OCI-LY3 (cell line): ENCODE data around the gene SRXN1.

Experiments
- H2AFZ ChIP-seq: fragments of 200-600, 300-600 bp; shearing (Covaris generic); 2 replicates; pipeline ENCODE4 v1.6.0; 2014; ENCODE audit warnings: antibody characterized with exemption, low read depth, low read length
- H3K27ac ChIP-seq: fragments of 200-600, 300-600 bp; sonication (generic); 2 replicates; pipeline ENCODE4 v1.5.1; 2014; ENCODE audit warnings: mild to moderate bottlenecking, low read length, moderate library complexity, mixed read lengths
- H3K27me3 ChIP-seq: fragments of 200-600, 300-600 bp; sonication (generic); 2 replicates; pipeline ENCODE4 v1.6.1; 2014; ENCODE audit warnings: low read depth, low read length, mixed read lengths
- H3K36me3 ChIP-seq: fragments of 200-600, 300-600 bp; sonication (generic); replicated peaks from 2 replicates; pipeline ENCODE3; 2014; ENCODE audit warnings: low read depth, low read length, mixed read lengths
- H3K4me1 ChIP-seq: fragments of 300-600, 200-600 bp; sonication (generic); 2 replicates; pipeline ENCODE4 v1.6.1; 2014; ENCODE audit warnings: low read length, mixed read lengths
- H3K4me2 ChIP-seq: fragments of 200-600, 300-600 bp; sonication (generic); 2 replicates; pipeline ENCODE4 v1.6.1; 2014; ENCODE audit warnings: low read length, mixed read lengths
- H3K4me3 ChIP-seq: fragments of 300-600, 200-600 bp; sonication (generic); 2 replicates; pipeline ENCODE4 v1.5.1; 2014; ENCODE audit warnings: antibody characterized with exemption, mild to moderate bottlenecking, low read length, moderate library complexity
- H3K79me2 ChIP-seq: fragments of 300-600, 200-600 bp; shearing (Covaris generic); 2 replicates; pipeline ENCODE4 v1.6.1; 2014; ENCODE audit warnings: mild to moderate bottlenecking, low read length, mixed read lengths
- H3K9ac ChIP-seq: fragments of 300-600, 200-600 bp; shearing (Covaris generic); 2 replicates; pipeline ENCODE4 v1.6.0; 2014; ENCODE audit warnings: mild to moderate bottlenecking, low read length, moderate library complexity
- H3K9me3 ChIP-seq: fragments of 200-600, 300-600 bp; shearing (Covaris generic); 2 replicates; pipeline ENCODE4 v1.6.1; 2014; ENCODE audit warnings: low read length, mixed read lengths; ENCODE audit not compliant: insufficient read depth
- H4K20me1 ChIP-seq: fragments of 200-600, 300-600 bp; sonication (generic); 2 replicates; pipeline ENCODE4 v1.6.1; 2016; ENCODE audit warnings: low read length, mixed read lengths; ENCODE audit not compliant: insufficient read depth
- EZH2phosphoT487 ChIP-seq: fragments of 200-600 bp; shearing (Covaris generic); IDR thresholded peaks from 2 replicates; pipeline ENCODE4 v1.6.1; 2018; ENCODE audit warnings: antibody characterized with exemption, mixed run types, low read depth
- TF ChIP-seq, protein P1 (sequence below): fragments of 200-600, 300-600 bp; sonication (generic); IDR thresholded peaks from 2 replicates; pipeline ENCODE4 v1.5.1; 2014; ENCODE audit warnings: antibody characterized with exemption, low read length, low read depth

The SRXN1 gene

DNA sequence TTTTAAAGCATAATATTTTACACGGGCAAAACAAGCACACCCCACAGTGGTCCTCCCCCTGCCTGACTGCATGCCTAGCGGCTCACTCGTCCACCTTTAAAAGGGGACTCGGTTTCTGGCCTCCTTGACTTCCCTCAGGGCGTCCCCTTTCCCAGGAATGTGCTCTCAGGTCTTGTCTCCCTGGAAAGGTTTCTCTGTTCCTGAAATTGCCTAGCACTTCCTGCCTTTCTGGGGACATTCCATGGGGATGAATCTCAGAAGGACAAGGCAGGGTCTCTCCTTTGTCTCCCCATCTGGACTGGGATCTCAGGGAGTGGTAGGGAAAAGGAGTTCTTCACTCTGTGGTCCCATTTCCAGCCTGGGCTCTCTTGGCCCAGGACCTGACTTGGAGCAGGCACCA, 47.8 kb downstream of the SRXN1 start:
- Histone ChIP-seq H3K27me3 (no peaks in the 10 kb centered on the region), H3K4me3 (no peak overlapping the region), H3K9me3 (no peaks in the 10 kb centered on the region), H2AFZ (no peak overlapping the region), H3K27ac (no peak overlapping the region), H3K36me3 (no peaks in the 10 kb centered on the region), H3K79me2 (no peaks in the 10 kb centered on the region), H4K20me1 (no peaks in the 10 kb centered on the region), H3K4me1 (no peaks in the 10 kb centered on the region), H3K4me2 (no peak overlapping the region), H3K9ac (no peak overlapping the region)
- TF ChIP-seq, protein P1, sequence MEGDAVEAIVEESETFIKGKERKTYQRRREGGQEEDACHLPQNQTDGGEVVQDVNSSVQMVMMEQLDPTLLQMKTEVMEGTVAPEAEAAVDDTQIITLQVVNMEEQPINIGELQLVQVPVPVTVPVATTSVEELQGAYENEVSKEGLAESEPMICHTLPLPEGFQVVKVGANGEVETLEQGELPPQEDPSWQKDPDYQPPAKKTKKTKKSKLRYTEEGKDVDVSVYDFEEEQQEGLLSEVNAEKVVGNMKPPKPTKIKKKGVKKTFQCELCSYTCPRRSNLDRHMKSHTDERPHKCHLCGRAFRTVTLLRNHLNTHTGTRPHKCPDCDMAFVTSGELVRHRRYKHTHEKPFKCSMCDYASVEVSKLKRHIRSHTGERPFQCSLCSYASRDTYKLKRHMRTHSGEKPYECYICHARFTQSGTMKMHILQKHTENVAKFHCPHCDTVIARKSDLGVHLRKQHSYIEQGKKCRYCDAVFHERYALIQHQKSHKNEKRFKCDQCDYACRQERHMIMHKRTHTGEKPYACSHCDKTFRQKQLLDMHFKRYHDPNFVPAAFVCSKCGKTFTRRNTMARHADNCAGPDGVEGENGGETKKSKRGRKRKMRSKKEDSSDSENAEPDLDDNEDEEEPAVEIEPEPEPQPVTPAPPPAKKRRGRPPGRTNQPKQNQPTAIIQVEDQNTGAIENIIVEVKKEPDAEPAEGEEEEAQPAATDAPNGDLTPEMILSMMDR = no peak
- no peak for TF ChIP-seq EZH2phosphoT487

GRCh38 chr20:603116-603640, 49.8 kb downstream of the SRXN1 start:
- no peak overlapping the region for H3K9ac ChIP-seq
- no peaks in the 10 kb centered on the region for H3K36me3 ChIP-seq
- H3K27me3 ChIP-seq = no peaks in the 10 kb centered on the region
- no peak for TF ChIP-seq EZH2phosphoT487
- TF ChIP-seq, protein P1 = peak; percentile 12; the same call in 1 of the 2 replicates
- H3K4me1 ChIP-seq = no peaks in the 10 kb centered on the region
- no peak overlapping the region for H3K4me2 ChIP-seq
- H3K9me3 ChIP-seq = no peaks in the 10 kb centered on the region
- no peak overlapping the region for H2AFZ ChIP-seq
- no peaks in the 10 kb centered on the region for H3K79me2 ChIP-seq
- H3K4me3 ChIP-seq = no peak overlapping the region
- no peak overlapping the region for H3K27ac ChIP-seq
- H4K20me1 ChIP-seq = no peaks in the 10 kb centered on the region

GRCh38 chr20:602111-602970, 50.7 kb downstream of the SRXN1 start:
- H3K4me2 ChIP-seq = no peak overlapping the region
- H3K4me3 ChIP-seq = no peak overlapping the region
- H3K27me3 ChIP-seq = no peaks in the 10 kb centered on the region
- no peaks in the 10 kb centered on the region for H4K20me1 ChIP-seq
- no peaks in the 10 kb centered on the region for H3K4me1 ChIP-seq
- H3K9me3 ChIP-seq = no peaks in the 10 kb centered on the region
- TF ChIP-seq, protein P1 = no peak
- no peak for TF ChIP-seq EZH2phosphoT487
- no peak overlapping the region for H3K9ac ChIP-seq
- no peak overlapping the region for H3K27ac ChIP-seq
- H3K79me2 ChIP-seq = no peaks in the 10 kb centered on the region
- no peak overlapping the region for H2AFZ ChIP-seq
- no peaks in the 10 kb centered on the region for H3K36me3 ChIP-seq

DNA sequence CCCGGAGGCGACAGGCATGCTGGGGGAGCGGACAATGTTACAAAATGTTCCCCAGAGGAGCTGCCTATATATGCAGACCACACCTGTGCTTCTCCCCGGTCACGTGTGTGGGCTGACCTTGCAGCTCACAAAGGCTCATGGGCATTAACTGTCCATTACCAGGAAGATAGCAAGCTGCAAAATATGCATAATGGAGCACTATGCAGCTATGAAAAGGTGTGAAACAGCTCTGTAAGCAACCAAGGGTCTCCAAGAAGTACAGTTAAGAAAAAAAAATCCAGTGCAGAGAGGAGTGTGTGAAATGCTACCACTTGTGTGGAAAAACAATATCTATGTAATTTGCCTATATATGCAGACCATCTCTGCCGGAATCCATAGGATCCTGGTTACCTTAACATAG, 52.3 kb downstream of the SRXN1 start:
- no peak overlapping the region for H3K4me3 ChIP-seq
- H3K4me1 ChIP-seq = no peaks in the 10 kb centered on the region
- no peak overlapping the region for H3K9ac ChIP-seq
- no peaks in the 10 kb centered on the region for H3K79me2 ChIP-seq
- no peak overlapping the region for H2AFZ ChIP-seq
- H4K20me1 ChIP-seq = no peaks in the 10 kb centered on the region
- H3K27me3 ChIP-seq = no peaks in the 10 kb centered on the region
- no peak overlapping the region for H3K27ac ChIP-seq
- no peak overlapping the region for H3K4me2 ChIP-seq
- H3K9me3 ChIP-seq = no peaks in the 10 kb centered on the region
- H3K36me3 ChIP-seq = no peaks in the 10 kb centered on the region
- TF ChIP-seq, protein P1 = no peak
- TF ChIP-seq EZH2phosphoT487 = no peak
